ENCODE data around the gene VN1R5.

GRCh38 chr1:247294282-247294681, 38.4 kb downstream of the VN1R5 start:
- TF ChIP-seq POLR2A (IDR thresholded peaks at IDR 0.05): no peak
- TF ChIP-seq CTCF (IDR thresholded peaks at IDR 0.05 in 8 of 11, conservative IDR thresholded peaks at IDR 0.05 in 3 of 11): no peak
- no peak for TF ChIP-seq POLR2AphosphoS5 (IDR thresholded peaks at IDR 0.05)
